Sigmoid colon (tissue), 7 donors: ENCODE measurements around the gene RER1. TPM values are rescaled to one million over a fixed set of nuclear protein-coding genes. Genes with fewer than 3 reads are reported as not detected.
A peak's percentile ranks its signal among the peaks of the same experiment; 100 is the strongest.

ENCODE experiments used
- DNase-seq: peaks from one replicate; pipeline ENCODE4 v3.0.0-alpha.2; 2019
- H3K27ac ChIP-seq, 4 donors: fragments of 200-600 bp; sonication (generic); one replicate each; pipeline ENCODE4 v1.5.1; 2016 to 2019; ENCODE audit warnings: mild to moderate bottlenecking in 1 of 4
- H3K27me3 ChIP-seq, 3 donors: fragments of 200-600 bp; sonication (generic); one replicate each; pipeline ENCODE4 v1.5.1; 2019; ENCODE audit warnings: mild to moderate bottlenecking in 1 of 3
- H3K36me3 ChIP-seq, 4 donors: fragments of 200-600 bp; sonication (generic); one replicate each; pipeline ENCODE4 v1.5.1; 2016 to 2019
- H3K4me1 ChIP-seq, 4 donors: fragments of 200-600 bp; sonication (generic); one replicate each; pipeline ENCODE4 v1.5.1; 2017 to 2019
- H3K4me3 ChIP-seq, 4 donors: fragments of 200-600 bp; sonication (generic); one replicate each; pipeline ENCODE4 v1.5.1; 2017 to 2019; ENCODE audit warnings: mild to moderate bottlenecking in 2 of 4, moderate library complexity in 1 of 4
- H3K9me3 ChIP-seq, 4 donors: fragments of 200-600 bp in 3 of 4; sonication (generic) in 3 of 4; one replicate each; pipeline versions ENCODE4 v1.5.1 to v1.6.1; 2013 to 2019
- CTCF ChIP-seq, 4 experiments: fragments of 450-650 bp in 3 of 4; fragments of 200-600 bp in 1 of 4; IDR thresholded peaks; one replicate each; pipeline ENCODE4 v1.5.1; 2016 to 2019; ENCODE audit warnings: antibody characterized with exemption in 4 of 4, mild to moderate bottlenecking in 3 of 4, moderate library complexity in 2 of 4
- EP300 ChIP-seq, 4 donors: sonication (generic); formaldehyde crosslinking; IDR thresholded peaks; one replicate each; pipeline ENCODE4 v1.6.1; 2017; ENCODE audit warnings: antibody characterized with exemption in 4 of 4
- POLR2A ChIP-seq, 2 donors: fragments of 450-650 bp; IDR thresholded peaks; one replicate each; pipeline ENCODE4 v1.6.1; 2016; ENCODE audit warnings: antibody characterized with exemption in 2 of 2, mild to moderate bottlenecking in 2 of 2, moderate library complexity in 2 of 2
- POLR2AphosphoS5 ChIP-seq, 4 donors: sonication (generic); formaldehyde crosslinking; IDR thresholded peaks; one replicate each; pipeline ENCODE4 v1.6.1; 2017; ENCODE audit warnings: antibody characterized with exemption in 4 of 4
- WGBS, 2 donors: extraction: QIAGEN DNeasy Blood & Tissue Kit; methylation state at CpG; one replicate each; pipeline ENCODE4 v1.1.7; 2013; 5-methylcytosine and 5-hydroxymethylcytosine counted together
- intact Hi-C: fragments of 100-400 bp; cut with DNase I; formaldehyde crosslinking; loops from one replicate; pipeline ENCODE4 v1.15.1; 2023
- polyA plus RNA-seq, 3 donors: library from polyadenylated mRNA; stranded (reverse); fragments of 200-250 nt; gene quantifications; one replicate each; pipeline ENCODE4 v1.2.3, GENCODE V29; 2013
- total RNA-seq, 4 donors: library from RNA; depleted of rRNA; stranded (reverse); fragments of >200 nt; gene quantifications; one replicate each; pipeline ENCODE4 v1.1.0, GENCODE V29; 2016
- donor health status: healthy with polysubstance abuse.
- donor health status: Bipolar disorder and iron deficiency.
- donor health status: healthy.

Gene RER1
- total and polyA plus RNA-seq, 7 donors: 40.8 to 113 (median 51.7) TPM

GRCh38 chr1:2412773-2413494, 21.3 kb downstream of the RER1 start:
- H3K27ac ChIP-seq: peak overlapping the region; percentile 86 to 93 (median 90)
- peaks cover 3 to 10% (median 6%) of the 10 kb centered on the region in 4 donors for H3K36me3 ChIP-seq
- peaks cover 6 to 25% (median 17%) of the 10 kb centered on the region in 3 donors for H3K27me3 ChIP-seq
- WGBS, 2 donors: 1% methylated on average over 66 of the region's 66 CpGs
- H3K4me1 ChIP-seq: peaks cover 0 to 31% (median 26%) of the 10 kb centered on the region in 4 donors
- no peaks in the 10 kb centered on the region for H3K9me3 ChIP-seq
- TF ChIP-seq EP300 (IDR thresholded peaks at IDR 0.05): no peak
- no peak for TF ChIP-seq POLR2A (IDR thresholded peaks at IDR 0.05)
- TF ChIP-seq POLR2AphosphoS5 (IDR thresholded peaks at IDR 0.05): peak in 2 of 4 donors; percentile 67 to 85
- H3K4me3 ChIP-seq: peak overlapping the region; percentile 65 to 97 (median 84)
- intact Hi-C loops: loop anchor here (1.0 to 10.0 kb wide), 9 partner anchors 22 to 1489 kb away; partner anchors contain the start of genes C1orf174, CALML6, CEP104 and DFFB
- DNase-seq: no peak

- Histone ChIP-seq H3K9me3 (no peaks in the 10 kb centered on the region), H3K4me1 (peaks cover 0 to 31% (median 26%) of the 10 kb centered on the region in 4 donors), H3K27ac (peak overlapping the region; percentile 86 to 93 (median 90)), H3K36me3 (peaks cover 0 to 2% (median 0%) of the 10 kb centered on the region in 4 donors), H3K4me3 (peak overlapping the region; percentile 65 to 97 (median 84)), H3K27me3 (peaks cover 6 to 33% (median 24%) of the 10 kb centered on the region in 3 donors)
- intact Hi-C loops: loop anchor here (1.0 to 10.0 kb wide), 9 partner anchors 135 to 1489 kb away; partner anchors contain the start of genes C1orf174, CALML6, CEP104 and DFFB
- 12 to 44% methylated on average over 28 of the region's 28 CpGs for WGBS, 2 donors
- DNase-seq: no peak
- no peak for TF ChIP-seq POLR2AphosphoS5 (IDR thresholded peaks at IDR 0.05)
- no peak for TF ChIP-seq CTCF (IDR thresholded peaks at IDR 0.05)
- no peak for TF ChIP-seq POLR2A (IDR thresholded peaks at IDR 0.05)
Observed at GRCh38 chr1:2413495-2414296, 22.1 kb downstream of the RER1 start.

- TF ChIP-seq POLR2A (IDR thresholded peaks at IDR 0.05): no peak
- peak; percentile 92 to 97 (median 94) for TF ChIP-seq CTCF (IDR thresholded peaks at IDR 0.05)
- no peak for TF ChIP-seq POLR2AphosphoS5 (IDR thresholded peaks at IDR 0.05)
- H3K36me3 ChIP-seq: no peaks in the 10 kb centered on the region
- H3K27me3 ChIP-seq: peaks cover 6 to 40% (median 32%) of the 10 kb centered on the region in 3 donors
- intact Hi-C loops: loop anchor here (1.0 to 10.0 kb wide), 8 partner anchors 134 to 1488 kb away; partner anchors contain the start of genes C1orf174, CALML6, CEP104 and DFFB
- H3K27ac ChIP-seq: peak overlapping the region in 3 of 4 donors; percentile 22 to 93 (median 91)
- DNase-seq: peak; percentile 88
- no peaks in the 10 kb centered on the region for H3K9me3 ChIP-seq
- peaks cover 0 to 31% (median 26%) of the 10 kb centered on the region in 4 donors for H3K4me1 ChIP-seq
- WGBS, 2 donors: 1 to 3% methylated on average over 25 of the region's 25 CpGs
- H3K4me3 ChIP-seq: no peak overlapping the region
Observed at GRCh38 chr1:2414297-2414958, 22.8 kb downstream of the RER1 start.

GRCh38 chr1:2415337-2415736, 23.7 kb downstream of the RER1 start:
- 18 to 52% methylated on average over 11 of the region's 11 CpGs for WGBS, 2 donors
- H3K27me3 ChIP-seq: peaks cover 6 to 49% (median 41%) of the 10 kb centered on the region in 3 donors
- intact Hi-C loops: loop anchor here (10.0 kb wide), 2 partner anchors 229 to 501 kb away; partner anchors contain the start of genes CALML6 and TMEM52
- H3K4me3 ChIP-seq: no peak overlapping the region
- no peaks in the 10 kb centered on the region for H3K9me3 ChIP-seq
- no peak for DNase-seq
- no peak overlapping the region for H3K27ac ChIP-seq
- peaks cover 0 to 31% (median 26%) of the 10 kb centered on the region in 4 donors for H3K4me1 ChIP-seq
- no peaks in the 10 kb centered on the region for H3K36me3 ChIP-seq
- TF ChIP-seq POLR2AphosphoS5 (IDR thresholded peaks at IDR 0.05) (no peak), CTCF (IDR thresholded peaks at IDR 0.05) (no peak), EP300 (IDR thresholded peaks at IDR 0.05) (no peak), POLR2A (IDR thresholded peaks at IDR 0.05) (no peak)
